DND-41 (cell line): ENCODE results near the gene STARD4.
A peak's percentile ranks its signal among the peaks of the same experiment; 100 is the strongest.

Experiments used
- CTCF ChIP-seq: IDR thresholded peaks from 2 replicates; pipeline ENCODE4 v1.5.1; 2012; ENCODE audit warnings: borderline replicate concordance, low read length, moderate library complexity, mild to moderate bottlenecking; ENCODE audit not compliant: poor library complexity, severe bottlenecking; ENCODE audit errors: extremely low read depth
- EZH2 ChIP-seq: IDR thresholded peaks from 3 replicates; pipeline ENCODE4 v1.6.1; 2012; ENCODE audit warnings: borderline replicate concordance, low read depth, mild to moderate bottlenecking, moderate library complexity, low read length, inconsistent platforms; ENCODE audit not compliant: severe bottlenecking

GRCh38 chr5:111478266-111478665 lies 34.1 kb downstream of the STARD4 start:
- TF ChIP-seq CTCF (peak; percentile 37), EZH2 (no peak)
